Stomach (tissue), 4 donors: ENCODE measurements around the gene KRTAP10-9.

Source experiments
- CTCF ChIP-seq, 7 experiments: fragments of 450-650 bp in 4 of 7; fragments of 200-600 bp in 3 of 7; sonication (generic) in 3 of 7; IDR thresholded peaks; one replicate each; pipeline ENCODE4 v1.5.1; 2016 to 2019; ENCODE audit warnings: antibody characterized with exemption in 7 of 7, control low read depth in 2 of 7, mild to moderate bottlenecking in 1 of 7
- EP300 ChIP-seq: sonication (generic); formaldehyde crosslinking; IDR thresholded peaks from one replicate; pipeline ENCODE4 v1.6.1; 2017; ENCODE audit warnings: antibody characterized with exemption
- POLR2A ChIP-seq, 4 donors: fragments of 450-650 bp; IDR thresholded peaks; one replicate each; pipeline ENCODE4 v1.6.1; 2016; ENCODE audit warnings: antibody characterized with exemption in 4 of 4, control low read depth in 2 of 4, mild to moderate bottlenecking in 1 of 4, moderate library complexity in 1 of 4
- POLR2AphosphoS5 ChIP-seq, 3 donors: sonication (generic); formaldehyde crosslinking; IDR thresholded peaks; one replicate each; pipeline ENCODE4 v1.6.1; 2016; ENCODE audit warnings: antibody characterized with exemption in 3 of 3

GRCh38 chr21:44589586-44590305, 37.1 kb upstream of the KRTAP10-9 start:
- no peak for TF ChIP-seq CTCF (IDR thresholded peaks at IDR 0.05)
- TF ChIP-seq POLR2A (IDR thresholded peaks at IDR 0.05) = no peak
- TF ChIP-seq POLR2AphosphoS5 (IDR thresholded peaks at IDR 0.05) = no peak
- no peak for TF ChIP-seq EP300
